NCI-H2196 treated with DMSO at 0.1 percent for 48 hours (cell line): ENCODE measurements around the gene HES6.

Source experiments
- DNase-seq: peaks from one replicate; lab custom pipeline; 2025; ENCODE audit not compliant: unreplicated experiment; lab: John Stamatoyannopoulos, UW

HES6 gene

DNA sequence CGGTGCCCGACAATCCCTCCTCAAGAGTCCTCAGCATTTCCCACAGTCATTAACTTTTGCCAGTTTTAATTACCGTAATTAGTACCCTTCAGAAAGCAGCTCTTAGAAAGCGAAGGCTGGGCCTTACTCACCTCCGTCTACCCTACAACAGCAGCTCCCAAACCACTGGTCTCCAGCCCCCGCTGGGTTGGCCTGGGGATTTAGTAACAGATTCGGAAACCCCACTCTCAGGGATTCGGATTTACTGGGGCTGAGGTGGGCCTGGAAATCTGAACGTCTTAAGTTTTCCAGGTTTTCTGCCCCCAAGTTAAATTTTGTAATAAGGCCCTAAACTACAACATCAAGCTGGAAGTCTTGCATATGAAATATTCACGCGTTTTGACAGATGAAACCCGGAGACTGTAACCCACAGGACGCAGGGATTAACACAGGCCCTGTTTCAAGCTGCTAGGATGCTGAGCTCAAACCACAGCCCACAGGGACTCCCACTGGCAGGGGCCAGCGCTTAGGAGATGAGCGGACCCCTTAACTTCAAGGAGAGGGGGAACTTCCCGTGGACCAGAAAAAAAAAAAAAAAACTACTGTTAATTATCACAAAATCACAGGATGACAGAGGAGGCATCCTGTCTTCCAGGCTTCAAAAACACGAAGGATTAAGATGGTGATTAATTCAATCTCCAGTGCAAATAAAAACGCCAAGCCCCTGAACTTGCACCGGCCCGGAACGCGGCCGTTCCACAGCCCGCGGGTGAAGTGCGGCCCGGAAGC is 37.3 kb downstream of the HES6 start:
- DNase-seq, result no peak

DNA sequence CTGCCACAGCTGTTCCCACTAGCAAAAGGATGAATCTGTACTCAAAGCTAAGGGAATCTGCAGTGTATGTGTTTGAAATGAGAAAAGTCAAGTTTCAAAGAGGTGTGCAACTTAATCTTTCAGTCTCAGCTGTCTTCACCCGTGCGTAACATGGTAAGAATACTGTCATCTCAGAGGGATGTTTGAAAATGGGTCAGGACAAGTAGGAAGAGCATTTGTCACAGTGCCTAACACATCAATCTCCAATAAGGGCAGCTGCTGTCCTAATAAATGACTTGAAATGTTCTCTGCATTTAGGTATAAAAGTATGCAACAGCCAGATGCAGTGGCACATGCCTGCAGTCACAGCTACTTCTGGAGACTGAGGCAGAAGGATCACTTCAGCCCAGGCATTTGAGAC is 49.4 kb downstream of the HES6 start:
- DNase-seq, result no peak
